Neutrophil (primary cell): ENCODE results near the gene CCHCR1.

Source experiments
- H3K27ac ChIP-seq: fragments of 200-600 bp; sonication (generic); 2 replicates; pipeline ENCODE4 v1.5.1; 2016; ENCODE audit warnings: mild to moderate bottlenecking, moderate library complexity
- H3K27me3 ChIP-seq: fragments of 200-600 bp; sonication (generic); 2 replicates; pipeline ENCODE4 v1.6.0; 2016; ENCODE audit warnings: mild to moderate bottlenecking
- H3K36me3 ChIP-seq: fragments of 200-600 bp; sonication (generic); 2 replicates; pipeline ENCODE4 v1.5.1; 2017
- H3K4me1 ChIP-seq, 2 experiments: fragments of 200-600 bp in 1 of 2; sonication (generic) in 1 of 2; 1 replicate in 1 of 2; 2 replicates in 1 of 2; pipeline versions ENCODE4 v1.5.1 to v1.6.1; 2013 to 2016; ENCODE audit warnings: low read depth in 1 of 2, low read length in 1 of 2, mild to moderate bottlenecking in 1 of 2, moderate library complexity in 1 of 2; ENCODE audit not compliant: control insufficient read depth in 1 of 2, insufficient read depth in 1 of 2
- H3K4me3 ChIP-seq, 2 experiments: fragments of 200-600 bp in 1 of 2; sonication (generic) in 1 of 2; 1 replicate in 1 of 2; 2 replicates in 1 of 2; pipeline ENCODE4 v1.5.1; 2013 to 2016; ENCODE audit warnings: low read depth in 1 of 2, low read length in 1 of 2, mild to moderate bottlenecking in 1 of 2, moderate library complexity in 1 of 2
- H3K9me3 ChIP-seq: fragments of 200-600 bp; sonication (generic); 2 replicates; pipeline ENCODE4 v1.5.1; 2016
- CTCF ChIP-seq: fragments of 200-600 bp; sonication (generic); IDR thresholded peaks from 2 replicates; pipeline ENCODE4 v1.5.1; 2016; ENCODE audit warnings: antibody characterized with exemption

The CCHCR1 gene

GRCh38 chr6:31156641-31157040, 961 bp downstream of the CCHCR1 start:
- H3K36me3 ChIP-seq = no peaks in the 10 kb centered on the region
- no peak overlapping the region for H3K27ac ChIP-seq
- H3K4me1 ChIP-seq = peaks cover 24 to 25% of the 10 kb centered on the region in 2 experiments
- H3K9me3 ChIP-seq = no peaks in the 10 kb centered on the region
- H3K4me3 ChIP-seq = no peak overlapping the region
- H3K27me3 ChIP-seq = no peaks in the 10 kb centered on the region
- TF ChIP-seq CTCF = no peak

GRCh38 chr6:31154436-31154835, 3.2 kb downstream of the CCHCR1 start:
- TF ChIP-seq CTCF = no peak
- Histone ChIP-seq H3K4me1 (peaks cover 18 to 21% of the 10 kb centered on the region in 2 experiments), H3K36me3 (peaks cover 9% of the 10 kb centered on the region), H3K27me3 (no peaks in the 10 kb centered on the region), H3K4me3 (no peak overlapping the region), H3K27ac (no peak overlapping the region), H3K9me3 (no peaks in the 10 kb centered on the region)

GRCh38 chr6:31152781-31153180, 4.8 kb downstream of the CCHCR1 start:
- no peak for TF ChIP-seq CTCF
- no peak overlapping the region for H3K27ac ChIP-seq
- H3K36me3 ChIP-seq = peaks cover 13% of the 10 kb centered on the region
- no peak overlapping the region for H3K4me3 ChIP-seq
- peaks cover 6 to 7% of the 10 kb centered on the region in 2 experiments for H3K4me1 ChIP-seq
- H3K27me3 ChIP-seq = no peaks in the 10 kb centered on the region
- H3K9me3 ChIP-seq = no peaks in the 10 kb centered on the region

GRCh38 chr6:31149827-31150447, 7.7 kb downstream of the CCHCR1 start:
- H3K27ac ChIP-seq = no peak overlapping the region
- H3K36me3 ChIP-seq = peaks cover 16% of the 10 kb centered on the region
- TF ChIP-seq CTCF = no peak
- H3K4me3 ChIP-seq = no peak overlapping the region
- no peaks in the 10 kb centered on the region for H3K4me1 ChIP-seq
- H3K27me3 ChIP-seq = no peaks in the 10 kb centered on the region
- no peaks in the 10 kb centered on the region for H3K9me3 ChIP-seq

- no peak for TF ChIP-seq CTCF
- no peaks in the 10 kb centered on the region for H3K9me3 ChIP-seq
- H3K36me3 ChIP-seq = peaks cover 31% of the 10 kb centered on the region
- no peaks in the 10 kb centered on the region for H3K4me1 ChIP-seq
- H3K27ac ChIP-seq = no peak overlapping the region
- H3K27me3 ChIP-seq = no peaks in the 10 kb centered on the region
- H3K4me3 ChIP-seq = no peak overlapping the region
Measured at GRCh38 chr6:31145386-31145785, 12.2 kb downstream of the CCHCR1 start.
